Gastroesophageal sphincter (tissue), 2 donors: ENCODE data around the gene RIN2.

Source experiments
- EP300 ChIP-seq: sonication (generic); formaldehyde crosslinking; IDR thresholded peaks from one replicate; pipeline ENCODE4 v1.6.1; 2017; ENCODE audit warnings: antibody characterized with exemption, mild to moderate bottlenecking
- POLR2AphosphoS5 ChIP-seq: sonication (generic); formaldehyde crosslinking; IDR thresholded peaks from one replicate; pipeline ENCODE4 v1.6.1; 2017; ENCODE audit warnings: antibody characterized with exemption

DNA sequence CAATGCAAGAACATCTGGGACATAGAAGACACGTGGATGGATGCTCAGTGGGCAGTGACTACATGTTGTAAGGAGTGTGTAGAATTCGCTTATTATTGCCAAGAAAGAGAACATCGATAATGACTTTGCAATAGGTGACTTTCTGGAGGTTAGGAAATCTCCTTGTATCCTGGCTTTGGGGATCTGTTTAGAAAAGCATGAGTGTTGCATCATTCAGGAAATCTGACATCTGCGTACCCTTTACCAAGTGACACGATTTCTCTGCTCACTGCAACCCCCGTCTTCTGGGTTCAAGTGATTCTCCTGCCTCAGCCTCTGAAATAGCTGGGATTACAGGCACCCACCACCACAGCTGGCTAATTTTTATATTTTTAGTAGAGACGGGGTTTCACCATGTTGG, 23.2 kb downstream of the RIN2 start:
- TF ChIP-seq POLR2AphosphoS5 = no peak
- TF ChIP-seq EP300 = no peak
